Measurements from ENCODE around the gene ERGIC3. TPM values are rescaled to one million over a fixed set of nuclear protein-coding genes. Genes with fewer than 3 reads are reported as not detected.

The ERGIC3 gene
- total RNA-seq, 4 donors from 2014 or later: 121 to 260 (median 189) TPM

DNA sequence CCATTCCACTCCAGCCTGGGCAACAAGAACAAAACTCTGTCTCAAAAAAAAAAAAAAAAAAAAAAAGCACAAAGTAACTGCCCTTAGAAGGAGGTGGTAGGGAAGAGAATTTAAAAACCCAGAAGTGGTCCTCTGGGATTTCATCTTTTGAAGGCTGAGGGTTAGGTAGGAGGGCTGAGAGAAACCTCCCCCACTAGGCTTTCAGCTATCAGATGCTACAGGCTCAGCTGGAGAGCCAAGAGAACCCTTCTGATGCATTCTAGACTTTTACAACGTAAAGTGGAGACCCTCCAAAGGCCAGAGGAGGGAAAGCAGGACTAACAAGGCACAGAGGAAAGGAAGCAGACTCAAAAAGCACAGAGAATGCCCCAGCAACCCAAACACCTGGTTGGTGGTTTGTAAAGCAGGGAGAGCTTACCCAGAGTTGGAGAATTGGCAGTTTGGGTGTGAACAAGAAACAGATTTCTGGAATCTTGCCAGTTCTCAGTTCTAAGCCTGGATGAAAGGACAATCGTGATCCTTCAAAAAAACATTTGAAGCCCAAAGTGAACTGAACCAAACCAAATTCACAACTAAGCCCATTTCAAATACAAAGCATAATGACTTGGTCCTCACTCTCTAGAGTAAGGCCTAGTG is 50.6 kb downstream of the ERGIC3 start:
- WGBS, 2 donors: 21 to 39% methylated on average over 2 of the region's 2 CpGs
- intact Hi-C loops (cut with DNase I): no loop called here
- no peak for TF ChIP-seq POLR2A (IDR thresholded peaks at IDR 0.05)
- no peak for TF ChIP-seq CTCF (IDR thresholded peaks at IDR 0.05)
- H3K4me1 ChIP-seq: peaks cover 0 to 13% (median 0%) of the 10 kb centered on the region in 3 donors
- H3K36me3 ChIP-seq: no peaks in the 10 kb centered on the region
- H3K27ac ChIP-seq: no peak overlapping the region
- DNase-seq: no peak
- H3K27me3 ChIP-seq: peaks cover 0 to 13% (median 0%) of the 10 kb centered on the region in 4 donors
- H3K9me3 ChIP-seq: no peaks in the 10 kb centered on the region
- no peak overlapping the region for H3K4me3 ChIP-seq

- intact Hi-C loops (cut with DNase I): no loop called here
- no peak overlapping the region for H3K27ac ChIP-seq
- H3K4me1 ChIP-seq: peaks cover under 1 to 15% (median under 1%) of the 10 kb centered on the region in 3 donors
- TF ChIP-seq CTCF (IDR thresholded peaks at IDR 0.05) (no peak), POLR2A (IDR thresholded peaks at IDR 0.05) (no peak)
- H3K36me3 ChIP-seq: no peaks in the 10 kb centered on the region
- WGBS, 2 donors: 77 to 92% methylated on average over 8 to 10 of the region's 17 CpGs
- DNase-seq: no peak
- no peaks in the 10 kb centered on the region for H3K9me3 ChIP-seq
- H3K4me3 ChIP-seq: no peak overlapping the region
- peaks cover 0 to 43% (median under 1%) of the 10 kb centered on the region in 4 donors for H3K27me3 ChIP-seq
Measured at GRCh38 chr20:35595456-35595855, 53.6 kb downstream of the ERGIC3 start.

GRCh38 chr20:35595901-35596300 is 54.0 kb downstream of the ERGIC3 start:
- DNase-seq: no peak
- no peaks in the 10 kb centered on the region for H3K36me3 ChIP-seq
- H3K27ac ChIP-seq: no peak overlapping the region
- peaks cover 5 to 20% (median 5%) of the 10 kb centered on the region in 3 donors for H3K4me1 ChIP-seq
- no peak overlapping the region for H3K4me3 ChIP-seq
- H3K27me3 ChIP-seq: peaks cover 0 to 48% (median 2%) of the 10 kb centered on the region in 4 donors
- WGBS, 2 donors: 33 to 79% methylated on average over 6 to 7 of the region's 7 CpGs
- no peaks in the 10 kb centered on the region for H3K9me3 ChIP-seq
- intact Hi-C loops (cut with DNase I): no loop called here
- TF ChIP-seq POLR2A (IDR thresholded peaks at IDR 0.05) (no peak), CTCF (IDR thresholded peaks at IDR 0.05) (no peak)

DNA sequence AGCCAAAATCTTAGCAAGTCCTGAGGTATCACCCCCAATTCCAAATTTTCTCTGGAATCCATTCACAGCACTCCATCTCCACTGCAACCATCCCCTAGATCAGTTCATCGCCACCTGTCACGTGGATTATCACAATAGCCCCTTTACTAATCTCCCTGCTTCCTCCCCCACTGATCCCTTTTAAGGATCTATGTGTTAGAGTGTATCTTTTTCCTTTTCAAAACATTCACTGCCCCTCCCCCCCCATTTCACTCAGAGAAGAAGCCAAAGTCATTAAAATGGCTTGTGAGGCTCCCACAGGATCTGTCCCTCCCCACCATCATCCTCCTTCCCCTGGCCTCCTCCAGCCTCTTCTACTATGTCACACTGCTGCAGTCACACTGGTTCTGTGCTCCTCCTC is 55.3 kb downstream of the ERGIC3 start:
- Histone ChIP-seq H3K36me3 (no peaks in the 10 kb centered on the region), H3K4me1 (peaks cover 15 to 32% (median 17%) of the 10 kb centered on the region in 3 donors), H3K4me3 (no peak overlapping the region), H3K27me3 (peaks cover 0 to 61% (median 3%) of the 10 kb centered on the region in 4 donors), H3K27ac (no peak overlapping the region), H3K9me3 (no peaks in the 10 kb centered on the region)
- intact Hi-C loops (cut with DNase I): no loop called here
- WGBS, 2 donors: 86 to 89% methylated on average over 2 of the region's 2 CpGs
- no peak for DNase-seq
- no peak for TF ChIP-seq POLR2A (IDR thresholded peaks at IDR 0.05)
- TF ChIP-seq CTCF (IDR thresholded peaks at IDR 0.05): no peak

DNA sequence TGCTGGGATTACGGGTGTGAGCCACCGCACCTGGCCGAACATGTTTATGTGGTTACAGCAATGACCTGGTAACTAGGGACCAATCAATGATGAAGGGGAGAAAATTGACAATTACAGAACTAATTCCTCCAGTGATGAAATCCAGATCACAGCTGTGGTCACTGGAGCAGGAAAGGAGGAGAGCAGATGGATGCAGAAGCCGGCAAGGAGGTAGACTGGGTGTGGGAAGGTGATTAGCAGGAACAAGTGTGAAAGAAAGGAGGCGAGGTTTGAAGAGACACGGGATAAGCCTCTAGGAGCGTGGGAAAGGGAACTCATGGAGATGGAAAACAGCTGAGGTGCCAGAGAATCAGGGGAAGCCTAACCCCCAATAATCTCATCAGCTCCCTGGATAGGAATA is 56.6 kb downstream of the ERGIC3 start:
- H3K4me1 ChIP-seq: peaks cover 15 to 21% (median 17%) of the 10 kb centered on the region in 3 donors
- no peak overlapping the region for H3K4me3 ChIP-seq
- peaks cover 0 to 64% (median 3%) of the 10 kb centered on the region in 4 donors for H3K27me3 ChIP-seq
- WGBS, 2 donors: 63 to 64% methylated on average over 7 of the region's 7 CpGs
- intact Hi-C loops (cut with DNase I): no loop called here
- TF ChIP-seq CTCF (IDR thresholded peaks at IDR 0.05) (no peak), POLR2A (IDR thresholded peaks at IDR 0.05) (no peak)
- H3K9me3 ChIP-seq: no peaks in the 10 kb centered on the region
- no peak for DNase-seq
- H3K27ac ChIP-seq: no peak overlapping the region
- no peaks in the 10 kb centered on the region for H3K36me3 ChIP-seq

Measured in esophagus squamous epithelium (tissue), 5 donors.